ENCODE measurements around the gene STX5. TPM values are rescaled to one million over a fixed set of nuclear protein-coding genes. Genes with fewer than 3 reads are reported as not detected.
"Not testable (repeated sequence)": the region's sequence is repeated elsewhere in the genome, so short reads cannot be mapped to it uniquely, and the experiment has no call there.

The STX5 gene
- total RNA-seq, 1 experiment from 2014 or later, result 25.2 TPM

DNA sequence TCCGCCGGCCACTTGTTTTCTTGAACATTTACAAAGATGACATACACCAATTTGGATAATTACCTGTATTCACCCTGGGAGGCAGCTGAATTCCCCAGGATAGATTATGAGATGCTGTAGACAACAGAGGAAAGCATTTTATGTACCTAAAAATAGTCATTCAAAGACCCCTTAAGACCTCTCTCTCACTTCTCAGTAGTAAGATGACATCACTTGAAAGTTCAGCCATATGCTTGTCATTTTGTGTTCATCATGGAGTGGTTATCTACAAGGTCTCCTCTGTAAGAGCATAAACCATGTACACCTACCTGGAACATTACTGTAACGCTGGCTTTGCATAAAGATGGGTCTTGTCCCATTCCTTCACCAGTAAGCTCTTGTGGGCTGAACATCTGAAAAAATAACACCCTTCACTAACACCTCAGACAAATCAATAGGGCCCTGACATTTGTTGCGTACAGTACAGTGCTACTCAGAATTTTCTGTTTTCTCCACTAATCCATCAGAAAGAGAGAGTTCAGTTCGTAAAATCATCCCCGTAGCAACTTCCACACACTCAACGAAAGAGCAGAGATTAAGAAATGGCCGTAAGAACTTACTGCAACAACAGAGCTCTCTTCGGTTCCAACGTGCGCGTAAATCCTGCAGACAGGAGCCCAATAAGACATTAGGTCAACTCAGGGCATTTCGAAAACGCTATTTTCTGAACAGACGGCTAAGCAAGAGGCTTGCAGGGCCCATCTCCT, 23.1 kb upstream of the STX5 start:
- no peak for DNase-seq (ENCODE audit: low read depth)

DNA sequence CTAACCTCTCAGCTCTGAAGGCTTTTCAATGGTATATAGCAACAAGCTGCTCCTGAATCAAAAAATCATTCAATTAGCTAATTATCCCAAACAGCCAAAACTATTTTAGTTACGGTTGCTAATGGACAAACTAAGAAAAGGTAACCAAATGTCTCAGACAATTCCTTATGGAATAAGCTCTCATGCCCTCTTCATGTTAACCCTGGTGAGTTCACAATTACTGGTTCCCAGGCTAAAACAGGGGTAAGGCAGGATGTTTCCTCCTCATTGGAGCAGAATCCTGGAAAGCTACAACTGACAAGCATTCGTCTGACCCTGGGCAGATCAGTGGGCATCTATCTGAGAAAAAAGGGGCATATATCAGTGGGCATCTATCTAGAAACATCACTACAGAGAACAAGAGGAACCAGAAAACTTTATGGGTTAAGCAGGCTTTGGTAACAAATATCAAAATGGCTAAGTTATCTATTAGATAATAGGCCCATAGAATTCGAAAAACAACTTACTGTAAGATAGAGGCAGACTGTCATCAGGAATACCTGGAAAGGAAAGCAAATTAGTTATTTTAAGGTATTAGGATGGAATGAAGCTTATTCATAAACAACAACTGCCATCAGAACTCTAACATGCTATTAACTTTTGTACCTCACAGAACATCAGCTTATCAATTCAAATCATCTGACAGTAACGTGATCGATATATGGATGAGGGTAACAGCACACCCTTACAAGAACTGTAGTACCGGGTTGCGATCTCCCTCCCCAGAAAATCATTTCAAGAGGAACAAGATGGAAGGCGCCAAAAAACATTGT, 22.4 kb upstream of the STX5 start:
- DNase-seq (ENCODE audit: low read depth), result no peak

DNA sequence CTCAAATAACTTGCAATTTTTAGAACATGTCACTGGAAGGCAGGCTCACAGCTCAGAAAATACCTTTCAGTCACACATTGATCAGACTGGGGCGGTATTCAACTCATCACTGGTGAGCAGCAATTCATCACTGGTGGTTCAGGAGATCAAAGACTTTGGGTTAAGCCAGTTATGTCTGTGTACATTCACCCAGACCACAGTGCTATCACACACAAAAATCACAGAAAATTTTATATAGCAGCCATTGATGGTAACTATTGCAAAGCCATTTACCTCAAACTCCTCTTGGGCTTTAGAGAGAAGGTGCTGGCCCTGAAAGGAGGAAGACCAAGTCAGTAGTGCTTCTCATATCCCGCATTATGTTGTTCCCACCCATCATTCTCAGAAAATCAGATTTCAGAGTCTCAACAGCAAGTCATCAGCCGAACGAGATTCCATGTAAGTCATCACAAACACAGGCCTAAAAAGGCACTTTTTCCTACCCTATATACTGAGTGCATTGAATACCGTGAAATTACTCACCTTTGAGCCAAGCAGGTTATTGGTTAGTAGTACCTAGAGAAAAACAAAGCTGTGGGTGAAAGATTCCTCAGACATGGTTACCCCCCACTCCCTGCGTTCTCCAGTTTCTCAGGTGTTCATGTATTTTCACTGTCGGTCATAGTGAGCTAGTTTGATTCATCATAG, 21.6 kb upstream of the STX5 start:
- DNase-seq (ENCODE audit: low read depth), result no peak

DNA sequence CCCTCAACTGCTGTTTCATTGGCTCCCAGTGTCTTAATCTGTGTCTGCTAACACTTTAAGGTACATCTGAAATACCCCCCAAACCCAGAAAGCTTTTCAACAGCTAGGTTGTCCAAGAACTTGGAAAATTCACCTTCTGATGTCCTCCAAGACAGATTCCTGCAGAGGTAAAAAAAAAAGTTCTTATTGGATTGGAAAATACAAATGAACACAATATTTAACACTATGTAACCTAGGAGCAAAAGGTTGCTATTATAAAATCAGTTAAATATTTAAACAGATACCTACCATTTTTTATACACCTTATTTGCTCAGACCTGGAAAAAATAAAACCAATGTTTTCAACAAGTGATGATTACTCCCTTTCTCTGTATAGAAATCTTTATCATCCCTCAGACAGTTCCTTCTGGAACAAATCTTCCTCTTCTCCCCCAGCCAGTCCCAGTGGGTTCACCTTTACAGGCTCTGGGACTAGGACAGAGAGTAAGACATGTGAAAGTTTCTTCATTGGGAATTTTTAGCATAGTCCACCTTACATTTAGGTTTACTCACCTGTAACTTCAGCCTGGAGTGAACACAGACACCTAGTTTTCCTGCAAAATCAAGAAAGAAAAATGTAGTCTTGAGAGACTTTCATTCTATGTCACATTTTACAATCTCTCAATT, 20.8 kb upstream of the STX5 start:
- no peak for DNase-seq (ENCODE audit: low read depth)

DNA sequence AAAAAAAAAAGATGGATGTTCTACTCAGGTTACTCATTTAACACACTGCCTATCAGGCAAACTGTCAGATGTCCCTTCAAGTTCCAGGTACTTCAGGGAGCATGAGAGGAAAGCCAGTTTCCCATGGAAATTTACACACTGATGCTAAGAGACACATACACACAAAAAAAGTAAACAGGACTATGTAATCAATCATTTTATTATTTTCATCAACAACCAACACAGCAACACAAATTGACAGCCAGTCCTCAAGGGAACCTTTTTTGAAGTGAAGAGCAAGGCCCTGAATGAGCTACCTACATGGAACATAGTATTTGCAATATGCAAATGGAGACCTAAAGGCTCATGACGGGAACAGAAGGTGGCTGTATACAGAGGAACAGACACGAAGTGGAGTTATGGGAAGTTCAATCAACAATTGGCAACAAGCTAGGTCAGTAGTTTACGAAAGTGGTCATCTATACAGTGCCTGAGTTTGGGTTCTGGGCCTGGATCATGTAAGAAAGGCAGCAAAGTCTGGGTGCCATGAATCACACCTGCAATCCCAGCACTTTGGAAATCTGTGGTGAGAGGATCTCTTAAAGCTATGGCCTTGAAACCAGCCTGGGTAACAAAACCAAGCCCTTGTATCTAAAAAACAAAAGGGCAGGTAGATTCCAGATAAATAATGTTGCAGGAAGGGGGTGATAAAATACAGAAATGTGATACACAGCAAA, 20.1 kb upstream of the STX5 start:
- no peak for DNase-seq (ENCODE audit: low read depth)

DNA sequence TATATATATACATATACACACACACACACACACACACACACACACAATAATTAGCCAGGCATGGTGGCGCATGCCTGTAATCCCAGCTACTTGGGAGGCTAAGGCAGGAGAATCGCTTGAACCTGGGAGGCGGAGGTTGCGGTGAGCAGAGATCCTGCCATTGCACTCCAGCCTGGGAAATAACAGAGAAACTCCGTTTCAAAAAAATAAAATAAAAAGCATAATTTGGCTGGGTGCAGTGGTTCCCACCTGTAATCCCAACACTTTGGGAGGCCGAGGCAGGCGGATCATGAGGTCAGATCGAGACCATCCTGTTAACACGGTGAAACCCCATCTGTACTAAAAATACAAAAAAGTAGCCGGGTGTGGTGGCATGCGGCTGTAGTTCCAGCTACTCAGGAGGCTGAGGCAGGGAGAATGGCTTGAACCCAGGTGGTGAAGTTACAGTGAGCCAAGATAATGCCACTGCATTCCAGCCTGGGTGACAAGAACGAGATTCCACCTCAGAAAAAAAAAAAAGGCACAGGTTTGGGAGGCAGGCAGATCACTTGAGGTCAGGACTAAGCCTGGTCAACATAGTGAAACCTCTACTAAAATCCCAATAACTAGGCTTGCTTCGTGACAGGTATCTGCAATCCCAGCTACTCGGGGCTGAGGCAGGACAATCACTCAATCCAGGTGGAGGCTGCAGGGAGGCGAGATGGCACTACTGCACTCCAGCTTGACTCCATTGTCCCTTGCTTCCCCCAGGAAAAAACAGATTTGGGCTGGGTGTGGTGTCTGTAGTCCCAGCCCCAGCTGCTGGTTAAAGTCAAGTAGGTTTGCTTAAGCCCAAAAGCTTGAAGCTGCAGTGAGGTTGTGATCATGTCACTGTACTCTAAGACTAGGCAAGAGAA, 19.3 kb upstream of the STX5 start:
- no peak for DNase-seq (ENCODE audit: low read depth)

DNA sequence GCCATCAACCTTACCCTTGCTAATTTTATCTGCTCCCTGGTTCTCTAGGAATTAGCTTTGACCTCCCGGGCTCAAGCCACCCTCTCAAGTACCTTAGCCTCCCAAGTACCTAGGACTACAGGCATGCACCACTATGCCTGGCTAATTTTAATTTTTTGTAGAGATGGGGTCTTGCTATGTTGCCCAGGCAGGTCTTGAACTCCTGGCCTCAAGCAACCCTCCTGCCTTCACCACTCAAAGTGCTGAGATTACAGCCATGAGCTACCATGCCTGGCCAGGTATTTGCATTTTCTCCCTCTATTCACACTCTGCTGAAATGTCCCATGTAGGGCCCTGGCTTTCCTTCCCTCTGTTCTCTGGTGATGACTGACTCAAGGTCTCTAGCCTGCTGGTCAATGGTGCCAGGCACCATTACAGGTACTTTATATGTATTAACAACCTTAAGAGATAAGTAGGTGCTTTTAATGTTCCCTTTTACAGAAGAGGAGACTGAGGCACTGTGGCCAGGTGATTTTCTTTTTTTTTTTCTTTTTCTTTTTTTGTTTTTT, 16.0 kb upstream of the STX5 start:
- DNase-seq (ENCODE audit: low read depth), result no peak

DNA sequence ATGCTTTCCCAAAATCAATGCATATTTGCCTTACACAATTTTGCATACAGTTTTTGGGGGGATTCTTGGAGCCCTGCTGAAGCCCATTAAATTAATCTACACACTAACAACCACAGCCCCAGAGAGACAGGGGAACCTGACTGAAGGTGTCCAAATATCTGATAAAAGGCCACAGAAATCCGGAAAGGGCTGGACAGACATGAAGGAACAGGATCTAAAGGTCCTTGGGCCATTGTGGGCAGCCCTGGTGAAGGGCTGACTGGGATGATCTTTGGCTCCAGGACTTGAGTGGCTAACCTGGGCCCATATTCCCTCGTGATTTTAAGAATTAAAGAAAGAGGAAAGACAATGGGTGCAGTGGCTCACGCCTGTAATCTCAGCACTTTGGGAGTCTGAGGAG, 14.3 kb upstream of the STX5 start:
- DNase-seq (ENCODE audit: low read depth), result no peak

DNA sequence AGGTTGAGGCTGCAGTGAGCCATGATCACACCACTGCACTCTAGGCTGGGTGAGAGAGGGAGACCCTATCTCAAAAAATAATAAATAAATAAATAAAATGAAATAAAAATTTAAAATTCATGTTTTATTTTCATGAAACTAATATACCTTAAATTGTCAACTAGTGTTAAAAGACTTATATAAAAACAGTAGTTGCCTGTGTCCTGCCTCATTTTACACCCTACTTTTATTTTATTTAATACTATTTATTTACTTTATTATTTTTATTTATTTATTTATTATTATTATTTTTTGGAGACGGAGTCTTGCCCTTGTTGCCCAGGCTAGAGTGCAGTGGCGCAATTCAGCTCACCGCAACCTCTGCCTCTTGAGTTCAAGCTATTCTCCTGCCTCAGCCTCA, 12.3 kb upstream of the STX5 start:
- DNase-seq (ENCODE audit: low read depth), result no peak

DNA sequence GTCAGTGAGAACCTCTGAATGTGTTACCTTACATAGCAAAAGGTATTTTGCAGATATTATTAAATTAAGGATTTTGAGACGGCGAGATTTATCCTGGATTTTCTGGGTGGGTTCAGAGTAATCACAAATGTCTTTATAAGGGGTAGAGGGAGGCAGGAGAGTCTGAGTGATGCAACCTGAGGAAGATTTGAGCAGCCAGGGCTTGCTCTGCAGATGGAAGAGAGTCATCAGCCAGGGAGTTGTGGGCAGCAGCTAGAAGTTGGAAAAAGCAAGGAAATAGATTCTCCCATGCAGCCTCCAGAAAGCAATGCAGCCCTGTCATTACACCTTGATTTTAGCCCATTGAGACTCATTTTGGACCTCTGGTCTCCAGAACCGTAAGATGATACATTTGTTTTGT, 11.6 kb upstream of the STX5 start:
- no peak for DNase-seq (ENCODE audit: low read depth)

DNA sequence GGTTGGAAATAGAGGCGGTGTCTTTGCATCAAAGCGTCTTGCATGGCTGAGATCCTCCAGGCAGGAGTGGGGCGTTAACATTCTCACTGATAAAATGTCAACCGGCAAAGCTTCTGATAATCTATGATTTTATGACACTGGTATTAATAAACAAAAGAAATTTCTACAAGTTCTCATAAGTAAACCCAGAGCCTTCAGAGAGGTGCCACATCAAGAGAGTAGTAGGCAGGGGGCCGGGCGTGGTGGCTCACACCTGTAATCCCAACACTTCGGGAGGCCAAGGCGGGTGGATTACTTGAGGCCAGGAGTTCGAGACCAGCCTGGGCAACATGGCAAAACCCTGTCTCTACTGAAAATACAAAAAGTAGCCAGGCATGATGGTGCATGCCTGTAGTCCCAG, 11.0 kb upstream of the STX5 start:
- DNase-seq (ENCODE audit: low read depth), result not testable (repeated sequence)

DNA sequence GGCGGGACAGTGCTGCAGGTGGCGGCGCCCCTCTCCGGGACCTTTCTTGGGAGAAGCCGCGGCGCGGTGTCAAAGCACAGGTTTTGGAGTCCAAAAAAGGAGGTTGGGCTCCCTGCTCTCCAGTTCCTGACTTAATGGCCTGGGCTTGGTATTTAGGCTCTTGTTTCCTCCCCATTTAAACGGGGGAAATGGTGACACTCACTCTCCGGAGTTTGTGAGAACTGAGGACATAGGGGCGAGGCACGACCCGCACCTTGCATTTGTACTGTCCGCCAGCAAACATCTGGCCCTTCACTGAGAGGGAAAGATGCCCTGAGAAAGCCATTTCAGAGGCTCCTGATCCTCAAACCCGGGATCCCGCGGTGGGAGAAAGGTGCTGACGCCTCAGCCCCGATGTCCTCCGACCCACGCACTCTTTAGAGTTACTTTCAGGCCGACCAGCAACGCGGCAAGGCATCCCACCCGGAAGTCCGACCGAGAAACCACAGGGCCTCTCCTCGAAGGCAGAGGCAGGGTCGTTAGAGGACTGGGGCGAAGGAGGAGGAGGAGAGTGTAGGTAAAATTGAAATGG, 10.4 kb upstream of the STX5 start:
- DNase-seq (ENCODE audit: low read depth), result no peak

DNA sequence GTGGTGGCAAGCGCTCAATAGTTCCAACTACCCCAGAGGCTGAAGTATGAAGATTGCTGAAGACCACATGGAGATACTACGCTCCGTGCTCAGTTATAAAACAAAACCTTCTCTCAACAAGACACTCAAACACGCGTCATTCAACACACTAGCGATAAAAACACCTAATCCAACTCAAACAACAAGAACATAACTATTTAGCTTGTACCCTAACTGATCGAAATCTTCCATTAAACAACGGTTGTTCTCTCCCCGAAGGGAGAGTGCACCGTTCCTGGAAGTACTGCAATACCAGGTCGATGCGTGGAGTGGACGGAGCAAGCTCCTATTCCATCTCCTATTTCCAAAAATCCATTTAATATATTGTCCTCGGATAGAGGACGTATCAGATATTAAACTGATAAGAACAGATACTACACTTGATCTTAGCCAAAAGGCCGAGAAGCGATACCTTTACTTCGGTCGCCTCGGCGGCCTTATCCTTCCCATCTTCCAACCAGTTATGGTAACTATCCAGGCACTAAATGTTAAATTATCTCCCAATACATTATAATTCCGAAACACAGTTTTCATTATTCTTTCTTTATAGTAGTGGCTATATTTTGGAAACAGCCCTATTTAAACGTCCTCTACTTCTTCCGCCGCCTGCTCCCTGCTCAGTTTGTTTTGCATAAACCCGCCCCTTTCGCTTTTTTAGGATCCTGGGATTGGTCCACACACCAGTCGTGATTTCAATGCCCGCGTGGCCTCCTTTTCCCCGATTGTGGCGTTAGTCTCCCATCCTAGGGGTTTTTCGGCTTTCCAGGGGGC, 9.7 kb upstream of the STX5 start:
- DNase-seq (ENCODE audit: low read depth), result peak; percentile 100

DNA sequence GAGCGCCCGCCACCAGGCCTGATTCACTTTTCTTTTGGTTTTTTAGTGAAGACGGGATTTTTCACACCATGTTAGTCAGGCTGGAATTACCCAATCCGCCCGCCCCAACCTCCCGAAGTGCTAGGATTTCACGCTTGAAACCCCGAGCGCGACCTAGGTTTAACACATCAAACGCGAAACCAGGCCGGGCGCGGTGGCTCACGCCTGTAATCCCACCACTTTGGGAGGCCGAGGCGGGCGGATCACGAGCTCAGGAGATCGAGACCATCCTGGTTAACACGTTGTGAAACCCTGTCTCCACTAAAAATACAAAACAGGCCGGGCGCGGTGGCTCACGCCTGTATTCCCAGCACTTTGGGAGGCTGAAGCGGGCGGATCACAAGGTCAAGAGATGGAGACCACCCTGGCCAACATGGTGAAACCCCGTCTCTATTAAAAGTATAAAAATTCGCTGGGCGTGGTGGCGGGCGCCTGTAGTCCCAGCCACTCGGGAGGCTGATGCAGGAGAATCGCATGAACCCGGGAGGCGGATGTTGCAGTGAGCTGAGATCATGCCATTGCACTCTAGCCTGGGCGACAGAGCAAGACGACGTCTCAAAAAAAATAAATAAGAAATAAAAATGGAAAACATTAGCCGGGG, 9.0 kb upstream of the STX5 start:
- DNase-seq (ENCODE audit: low read depth), result peak; percentile 73

DNA sequence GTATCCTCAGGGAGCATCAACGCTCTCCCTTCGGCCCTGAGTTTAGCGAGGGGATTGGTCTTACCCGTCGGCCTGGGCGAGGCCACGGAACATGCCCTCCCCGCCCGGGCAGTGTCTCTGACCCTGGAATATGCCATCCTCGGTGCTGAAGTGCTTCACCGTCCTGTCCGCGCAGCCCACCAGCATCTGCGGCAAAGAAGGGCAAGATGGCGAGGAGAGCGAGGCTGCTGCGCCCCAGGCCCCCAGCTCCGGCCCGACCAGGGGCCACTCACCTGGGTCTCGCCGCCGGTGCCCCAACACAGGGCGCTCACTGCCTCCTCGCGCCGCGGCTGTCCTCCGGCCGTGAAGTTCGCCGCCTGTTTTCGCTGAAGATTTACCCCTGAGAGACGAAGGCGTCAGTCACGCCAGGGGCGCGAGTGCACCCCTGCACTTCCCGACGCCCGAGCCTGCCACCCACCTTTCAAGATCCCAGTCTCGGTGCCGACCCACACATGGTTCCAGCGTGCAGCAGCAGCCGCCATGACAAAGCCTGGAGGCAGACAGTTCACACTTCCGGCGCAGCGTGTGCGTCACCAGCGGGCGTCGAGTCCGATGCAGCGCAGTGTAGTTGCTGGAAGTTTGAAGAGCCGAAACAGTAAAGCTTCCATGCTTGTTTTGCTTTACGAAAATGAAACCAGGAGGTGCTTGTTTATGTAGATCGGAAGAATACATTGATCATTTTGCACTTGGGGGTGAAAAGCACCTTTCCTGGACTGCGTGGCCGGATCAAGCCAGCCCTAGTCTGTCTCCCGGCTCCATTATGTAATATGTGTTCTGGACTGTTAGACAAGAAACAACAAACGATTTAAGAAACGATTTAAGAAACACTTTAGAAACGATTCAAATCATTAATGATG, 7.4 kb upstream of the STX5 start, which contains the start of gene WDR74:
TSS of gene WDR74 (minus strand) at position 541 of the 896 bp plus-strand sequence. CDS start at position 521, 20 bp downstream.
- DNase-seq (ENCODE audit: low read depth), result peak; percentile 92

DNA sequence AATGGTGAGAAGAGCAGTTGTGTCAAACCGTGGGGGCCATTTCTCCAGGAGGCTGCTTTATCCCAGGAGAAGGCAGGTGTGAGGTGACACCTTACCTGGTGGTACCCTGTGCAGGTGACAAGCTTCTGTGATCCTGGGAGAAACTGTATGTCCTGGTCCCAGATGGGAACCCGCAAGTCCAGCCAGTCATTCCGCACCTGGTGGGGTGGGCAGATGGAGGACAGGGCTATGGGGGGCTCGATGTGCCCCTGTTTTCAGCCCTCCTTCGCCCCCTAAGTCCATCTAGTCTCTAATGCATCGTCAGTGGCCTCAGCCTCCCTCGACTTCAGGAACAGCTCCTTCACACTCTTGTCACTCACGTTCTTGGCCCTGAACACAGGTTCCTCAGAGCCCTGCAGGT, 3.5 kb upstream of the STX5 start:
- no peak for DNase-seq (ENCODE audit: low read depth)
